GM23338 (cell line): ENCODE data around the gene SPACA7. TPM values are rescaled to one million over a fixed set of nuclear protein-coding genes. Genes with fewer than 3 reads are reported as not detected.

ENCODE experiments used
- ATAC-seq: fragments of 200-7000 bp; cut with Tn5 transposase; 3 replicates; pipeline ENCODE4 v1.9.1; 2020
- DNase-seq: peaks from one replicate; pipeline ENCODE4 v3.0.0-alpha.2; 2015; ENCODE audit warnings: low spot score
- H2AFZ ChIP-seq: fragments of 200-600 bp; sonication (generic); 2 replicates; pipeline ENCODE4 v1.8.0; 2016; ENCODE audit warnings: antibody characterized with exemption, mild to moderate bottlenecking, moderate library complexity
- H3F3A ChIP-seq: fragments of 200-600 bp; sonication (generic); replicated peaks from 2 replicates; pipeline ENCODE4 v1.8.0; 2017; ENCODE audit warnings: antibody characterized with exemption, mixed run types, low read depth
- H3K27ac ChIP-seq: fragments of 200-600 bp; sonication (generic); 2 replicates; pipeline ENCODE4 v1.6.1; 2016; ENCODE audit warnings: low read depth
- H3K27me3 ChIP-seq: fragments of 200-600 bp; sonication (generic); 2 replicates; pipeline ENCODE4 v1.8.0; 2016; ENCODE audit warnings: mild to moderate bottlenecking, mixed run types, moderate library complexity; ENCODE audit not compliant: insufficient read depth
- H3K36me3 ChIP-seq: fragments of 200-600 bp; sonication (generic); 2 replicates; pipeline ENCODE4 v1.8.0; 2016; ENCODE audit warnings: mild to moderate bottlenecking; ENCODE audit not compliant: insufficient read depth
- H3K4me1 ChIP-seq: fragments of 200-600 bp; sonication (generic); 2 replicates; pipeline ENCODE4 v1.8.0; 2016; ENCODE audit warnings: mild to moderate bottlenecking, moderate library complexity; ENCODE audit not compliant: insufficient read depth
- H3K4me2 ChIP-seq: fragments of 200-600 bp; sonication (generic); 2 replicates; pipeline ENCODE4 v1.7.1; 2017; ENCODE audit warnings: mixed run types
- H3K4me3 ChIP-seq: fragments of 200-600 bp; sonication (generic); 2 replicates; pipeline ENCODE4 v1.6.1; 2016; ENCODE audit warnings: mixed run types
- H3K79me2 ChIP-seq: fragments of 200-600 bp; sonication (generic); replicated peaks from 2 replicates; pipeline ENCODE4 v1.8.0; 2017; ENCODE audit warnings: mild to moderate bottlenecking; ENCODE audit not compliant: insufficient read depth
- H3K9me2 ChIP-seq: fragments of 200-600 bp; sonication (generic); 2 replicates; pipeline ENCODE4 v1.8.0; 2017; ENCODE audit not compliant: insufficient read depth
- H4K20me1 ChIP-seq: fragments of 200-600 bp; sonication (generic); replicated peaks from 2 replicates; pipeline ENCODE4 v1.8.0; 2017; ENCODE audit warnings: mild to moderate bottlenecking; ENCODE audit not compliant: insufficient read depth
- H3K27ac Mint-ChIP-seq: 2 replicates; pipeline ENCODE4 v1.8.0; 2020; ENCODE audit warnings: inconsistent platforms, mild to moderate bottlenecking, moderate library complexity, mixed read lengths
- H3K27me3 Mint-ChIP-seq: 3 replicates; pipeline ENCODE4 v1.8.0; 2022; ENCODE audit warnings: low read depth, mild to moderate bottlenecking, moderate library complexity, mixed read lengths, inconsistent platforms; ENCODE audit not compliant: insufficient read depth, poor library complexity
- H3K36me3 Mint-ChIP-seq: 3 replicates; pipeline ENCODE4 v1.8.0; 2021; ENCODE audit warnings: low read depth, mild to moderate bottlenecking, inconsistent platforms, moderate library complexity, mixed read lengths
- H3K4me1 Mint-ChIP-seq: 3 replicates; pipeline ENCODE4 v1.8.0; 2020; ENCODE audit warnings: mild to moderate bottlenecking, inconsistent platforms, mixed read lengths
- H3K4me3 Mint-ChIP-seq: 3 replicates; pipeline ENCODE4 v1.8.0; 2021; ENCODE audit warnings: moderate library complexity, mild to moderate bottlenecking, inconsistent platforms, mixed read lengths
- H3K9me3 Mint-ChIP-seq: 3 replicates; pipeline ENCODE4 v1.8.0; 2020; ENCODE audit warnings: moderate library complexity, mild to moderate bottlenecking, inconsistent platforms, mixed read lengths
- CREB1 ChIP-seq: fragments of 250-450 bp; sonication (Bioruptor Pico); IDR thresholded peaks from 2 replicates; pipeline ENCODE4 v1.5.0; 2020; ENCODE audit warnings: low read depth, mild to moderate bottlenecking, moderate library complexity
- CTCF ChIP-seq, 2 experiments: fragments of 200-600 bp in 1 of 2; sonication (generic) in 1 of 2; conservative IDR thresholded peaks; 2 replicates each; pipeline versions ENCODE4 v1.5.1 to v1.6.1; 2016 to 2017; ENCODE audit warnings: antibody characterized with exemption in 2 of 2, low read depth in 2 of 2, mild to moderate bottlenecking in 2 of 2, moderate library complexity in 1 of 2
- ETS1 ChIP-seq: IDR thresholded peaks from 2 replicates; pipeline ENCODE4 v1.6.1; 2016; ENCODE audit warnings: antibody characterized with exemption
- EZH2 ChIP-seq: fragments of 200-600 bp; sonication (generic); IDR thresholded peaks from one replicate; pipeline ENCODE4 v1.8.0; 2017; ENCODE audit warnings: antibody characterized with exemption, mild to moderate bottlenecking, low read depth; ENCODE audit not compliant: unreplicated experiment
- EZH2phosphoT487 ChIP-seq: fragments of 200-600 bp; sonication (generic); IDR thresholded peaks from one replicate; pipeline ENCODE4 v1.8.1; 2018; ENCODE audit warnings: antibody characterized with exemption; ENCODE audit not compliant: unreplicated experiment
- JUNB ChIP-seq: IDR thresholded peaks from one replicate; pipeline ENCODE4 v1.6.1; 2016; ENCODE audit warnings: antibody characterized with exemption; ENCODE audit not compliant: unreplicated experiment
- NANOG ChIP-seq: IDR thresholded peaks from 2 replicates; pipeline ENCODE4 v1.6.1; 2016; ENCODE audit warnings: antibody characterized with exemption, borderline replicate concordance
- POLR2AphosphoS5 ChIP-seq: IDR thresholded peaks from 2 replicates; pipeline ENCODE4 v1.6.1; 2016; ENCODE audit warnings: antibody characterized with exemption, low read depth
- REST ChIP-seq: IDR thresholded peaks from one replicate; pipeline ENCODE4 v1.6.1; 2018; ENCODE audit warnings: antibody characterized with exemption; ENCODE audit not compliant: unreplicated experiment
- STAT1 ChIP-seq: IDR thresholded peaks from one replicate; pipeline ENCODE4 v1.6.1; 2016; ENCODE audit warnings: antibody characterized with exemption; ENCODE audit not compliant: unreplicated experiment
- ZNF114 ChIP-seq: fragments of 250-450 bp; sonication (Bioruptor Pico); IDR thresholded peaks from 2 replicates; pipeline ENCODE4 v1.5.0; 2020; ENCODE audit warnings: mild to moderate bottlenecking, moderate library complexity
- ZNF331 ChIP-seq: fragments of 250-450 bp; sonication (Bioruptor Pico); IDR thresholded peaks from 2 replicates; pipeline ENCODE4 v1.5.0; 2020; ENCODE audit warnings: low read depth, mild to moderate bottlenecking, moderate library complexity
- ZNF462 ChIP-seq: fragments of 250-450 bp; sonication (Bioruptor Pico); IDR thresholded peaks from 2 replicates; pipeline ENCODE4 v1.5.0; 2020; ENCODE audit warnings: mild to moderate bottlenecking, moderate library complexity
- polyA plus RNA-seq: library from polyadenylated mRNA; unstranded; fragments of >200 nt; fragmentation: Nextera tagmentation; extraction: Ambion mirVana; gene quantifications from 2 replicates; pipeline ENCODE4 v1.2.1, GENCODE V29; 2016
- total RNA-seq: library from RNA; depleted of rRNA; stranded (reverse); fragments of >200 nt; shearing (Covaris generic); gene quantifications from 2 replicates; pipeline ENCODE4 v1.2.3, GENCODE V29; 2014

SPACA7 gene
- total and polyA plus RNA-seq, 2 experiments from 2014 or later = not detected

GRCh38 chr13:112435973-112436372 is 59.8 kb downstream of the SPACA7 start:
- no peak for ATAC-seq
- Histone ChIP-seq H3K27ac (no peak overlapping the region), H3K27me3 (no peaks in the 10 kb centered on the region), H3K4me2 (no peak overlapping the region), H3K4me3 (no peak overlapping the region), H3K79me2 (no peaks in the 10 kb centered on the region), H4K20me1 (no peaks in the 10 kb centered on the region), H3K36me3 (no peaks in the 10 kb centered on the region), H2AFZ (no peak overlapping the region), H3K9me2 (0 out of 2 replicates have a peak, but pooled peaks cover 4% of the 10 kb centered on the region), H3F3A (no peaks in the 10 kb centered on the region), H3K4me1 (no peaks in the 10 kb centered on the region)
- peaks cover 6% of the 10 kb centered on the region; the same call in 1 of the 3 replicates for H3K36me3 Mint-ChIP-seq
- H3K4me3 Mint-ChIP-seq = no peak overlapping the region
- peaks cover 2% of the 10 kb centered on the region for H3K27me3 Mint-ChIP-seq
- DNase-seq = no peak
- H3K27ac Mint-ChIP-seq = no peak overlapping the region
- TF ChIP-seq ZNF331 (CRISPR knock-in tag) (no peak), ETS1 (no peak), EZH2phosphoT487 (no peak), NANOG (no peak), JUNB (no peak), REST (no peak), CTCF (conservative IDR thresholded peaks at IDR 0.05; ENCODE audit: low read depth in 2 of 2) (no peak), STAT1 (no peak), ZNF462 (CRISPR knock-in tag) (no peak), EZH2 (no peak), ZNF114 (CRISPR knock-in tag) (no peak), POLR2AphosphoS5 (no peak), CREB1 (no peak)
- no peaks in the 10 kb centered on the region for H3K4me1 Mint-ChIP-seq
- H3K9me3 Mint-ChIP-seq = peaks cover 32% of the 10 kb centered on the region
